Measurements from ENCODE around the gene TRMT10C.
"Not testable (repeated sequence)": the region's sequence is repeated elsewhere in the genome, so short reads cannot be mapped to it uniquely, and the experiment has no call there.

TRMT10C gene

DNA sequence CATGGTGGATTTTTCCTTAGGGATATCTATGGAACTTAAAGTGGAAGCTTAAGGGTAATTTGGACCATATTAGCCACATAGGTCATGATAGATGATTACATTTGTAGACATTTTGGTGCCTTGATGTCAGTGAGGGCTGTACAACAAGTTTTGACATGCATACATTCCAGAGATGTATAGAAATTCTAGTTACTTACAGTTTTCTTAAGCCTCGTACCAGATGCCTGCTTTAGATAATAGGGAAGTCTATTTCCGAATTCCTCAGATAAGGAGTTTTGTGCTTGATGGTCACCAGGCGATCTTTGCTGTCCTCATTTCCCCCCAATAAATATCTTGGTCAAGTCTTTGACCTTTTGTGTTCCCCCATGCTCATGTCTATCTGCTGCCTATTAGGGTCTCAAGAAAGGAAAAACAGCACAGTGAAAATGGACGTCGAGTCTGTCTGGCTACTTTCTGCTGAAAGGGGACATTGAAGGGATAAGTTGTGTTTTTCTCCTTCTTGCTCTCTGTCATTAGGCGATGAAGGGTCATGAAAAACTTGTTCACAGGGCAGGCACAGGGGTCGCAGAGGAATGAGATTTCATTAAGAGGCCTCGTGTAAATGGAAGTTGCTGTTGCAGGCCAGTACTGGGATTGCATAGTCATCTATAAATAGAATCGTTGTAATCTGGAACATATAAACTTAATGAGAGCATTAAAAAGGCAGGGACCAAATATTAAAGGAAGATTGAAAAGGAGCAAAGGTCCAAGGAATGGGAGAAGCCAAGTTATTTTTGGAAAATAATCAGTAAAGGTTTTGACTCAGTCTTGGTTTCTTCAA lies 28.7 kb upstream of the TRMT10C start:
- TF ChIP-seq, protein P1, sequence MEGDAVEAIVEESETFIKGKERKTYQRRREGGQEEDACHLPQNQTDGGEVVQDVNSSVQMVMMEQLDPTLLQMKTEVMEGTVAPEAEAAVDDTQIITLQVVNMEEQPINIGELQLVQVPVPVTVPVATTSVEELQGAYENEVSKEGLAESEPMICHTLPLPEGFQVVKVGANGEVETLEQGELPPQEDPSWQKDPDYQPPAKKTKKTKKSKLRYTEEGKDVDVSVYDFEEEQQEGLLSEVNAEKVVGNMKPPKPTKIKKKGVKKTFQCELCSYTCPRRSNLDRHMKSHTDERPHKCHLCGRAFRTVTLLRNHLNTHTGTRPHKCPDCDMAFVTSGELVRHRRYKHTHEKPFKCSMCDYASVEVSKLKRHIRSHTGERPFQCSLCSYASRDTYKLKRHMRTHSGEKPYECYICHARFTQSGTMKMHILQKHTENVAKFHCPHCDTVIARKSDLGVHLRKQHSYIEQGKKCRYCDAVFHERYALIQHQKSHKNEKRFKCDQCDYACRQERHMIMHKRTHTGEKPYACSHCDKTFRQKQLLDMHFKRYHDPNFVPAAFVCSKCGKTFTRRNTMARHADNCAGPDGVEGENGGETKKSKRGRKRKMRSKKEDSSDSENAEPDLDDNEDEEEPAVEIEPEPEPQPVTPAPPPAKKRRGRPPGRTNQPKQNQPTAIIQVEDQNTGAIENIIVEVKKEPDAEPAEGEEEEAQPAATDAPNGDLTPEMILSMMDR (IDR thresholded peaks at IDR 0.05; ENCODE audit: extremely low read depth, missing control alignments): no peak
- DNase-seq (ENCODE audit: low spot score): no peak

DNA sequence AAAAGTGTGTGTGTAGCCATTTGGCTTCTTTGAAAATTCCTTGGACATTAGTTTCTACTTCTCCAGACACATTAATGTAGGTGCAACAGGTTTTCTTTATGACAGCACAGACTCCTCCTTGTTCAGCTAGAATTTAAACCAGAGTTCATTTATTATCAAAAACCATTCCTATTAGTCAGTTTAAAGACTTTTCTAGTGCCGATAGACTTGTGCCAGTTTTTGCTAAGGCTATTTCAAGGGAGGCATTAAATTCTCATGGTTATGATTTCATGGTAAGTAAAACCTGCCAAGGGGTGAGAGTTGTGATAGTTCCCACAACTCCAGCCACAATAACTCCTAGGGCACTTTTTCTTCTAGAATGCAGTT lies 28.1 kb upstream of the TRMT10C start:
- DNase-seq (ENCODE audit: low spot score): no peak
- TF ChIP-seq, protein P1 (IDR thresholded peaks at IDR 0.05; ENCODE audit: extremely low read depth, missing control alignments): no peak

DNA sequence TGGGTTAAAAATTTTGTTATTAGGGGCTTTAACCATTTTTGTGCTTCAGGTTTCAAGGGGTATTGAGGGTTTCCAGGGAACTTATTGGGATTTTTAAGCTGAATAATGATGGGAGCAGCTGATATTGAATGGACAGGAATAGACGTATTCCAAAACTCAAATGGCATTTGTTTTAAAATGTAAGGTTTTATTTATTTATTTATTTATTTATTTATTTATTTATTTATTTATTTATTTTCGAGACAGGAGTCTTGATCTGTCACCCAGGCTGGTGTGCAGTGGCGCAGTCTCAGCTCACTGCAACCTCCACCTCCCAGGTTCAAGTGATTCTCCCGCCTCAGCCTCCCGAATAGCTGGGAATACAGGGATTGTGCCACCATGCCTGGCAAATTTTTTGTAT lies 26.4 kb upstream of the TRMT10C start:
- TF ChIP-seq, protein P1 (IDR thresholded peaks at IDR 0.05; ENCODE audit: extremely low read depth, missing control alignments): no peak
- DNase-seq (ENCODE audit: low spot score): no peak

DNA sequence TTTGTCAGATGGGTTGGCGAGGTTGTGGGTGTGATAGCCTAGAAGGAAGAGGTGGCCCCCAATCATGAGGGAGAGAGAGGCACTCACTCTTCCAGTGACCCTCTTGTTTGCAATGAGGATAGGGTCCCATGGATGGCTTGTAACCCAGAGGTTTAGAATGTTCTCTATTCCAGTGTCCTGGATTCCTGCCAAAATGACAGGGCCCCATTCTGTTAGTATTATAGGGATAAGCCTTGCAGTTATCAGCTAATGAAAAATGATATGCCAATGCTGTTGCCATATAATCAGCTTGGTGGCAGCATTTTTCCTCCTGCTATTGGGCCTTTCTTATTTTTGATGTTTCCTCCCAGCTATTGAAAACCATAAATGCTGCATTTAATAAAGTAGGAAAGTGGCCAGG lies 25.4 kb upstream of the TRMT10C start:
- no peak for DNase-seq (ENCODE audit: low spot score)
- TF ChIP-seq, protein P1 (IDR thresholded peaks at IDR 0.05; ENCODE audit: extremely low read depth, missing control alignments): no peak

DNA sequence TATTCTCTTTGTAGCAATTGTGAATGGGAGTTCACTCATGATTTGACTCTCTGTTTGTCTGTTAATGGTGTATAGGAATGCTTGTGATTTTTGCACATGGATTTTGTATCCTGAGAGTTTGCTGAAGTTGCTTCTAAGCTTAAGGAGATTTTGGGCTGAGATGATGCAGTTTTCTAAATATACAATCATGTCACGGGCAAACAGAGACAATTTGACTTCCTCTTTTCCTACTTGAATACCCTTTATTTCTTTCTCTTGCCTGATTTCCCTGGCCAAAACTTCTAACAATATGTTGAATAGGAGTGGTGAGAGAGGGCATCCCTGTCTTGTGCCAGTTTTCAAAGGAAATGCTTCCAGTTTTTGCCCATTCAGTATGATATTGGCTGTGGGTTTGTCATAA lies 24.7 kb upstream of the TRMT10C start:
- DNase-seq (ENCODE audit: low spot score): not testable (repeated sequence)

DNA sequence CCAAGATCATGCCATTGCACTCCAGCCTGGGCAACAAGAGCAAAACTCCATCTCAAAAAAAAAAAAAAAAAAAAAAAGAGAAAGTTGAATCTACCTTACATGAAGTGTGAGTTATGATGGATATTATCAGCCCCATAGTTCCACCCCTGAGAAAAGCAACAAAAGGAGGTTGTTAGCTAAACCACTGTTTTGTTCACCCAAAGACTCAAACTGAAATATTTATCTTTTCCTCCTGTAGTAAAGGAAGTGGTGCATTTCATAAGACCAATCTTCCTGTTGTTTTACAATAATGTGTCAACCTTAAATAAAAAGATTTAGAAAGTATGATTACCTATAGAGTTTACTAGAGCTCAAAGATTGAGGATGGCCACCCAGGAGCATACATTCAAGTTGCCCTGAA lies 18.7 kb upstream of the TRMT10C start:
- TF ChIP-seq, protein P1 (IDR thresholded peaks at IDR 0.05; ENCODE audit: extremely low read depth, missing control alignments): no peak
- DNase-seq (ENCODE audit: low spot score): no peak

DNA sequence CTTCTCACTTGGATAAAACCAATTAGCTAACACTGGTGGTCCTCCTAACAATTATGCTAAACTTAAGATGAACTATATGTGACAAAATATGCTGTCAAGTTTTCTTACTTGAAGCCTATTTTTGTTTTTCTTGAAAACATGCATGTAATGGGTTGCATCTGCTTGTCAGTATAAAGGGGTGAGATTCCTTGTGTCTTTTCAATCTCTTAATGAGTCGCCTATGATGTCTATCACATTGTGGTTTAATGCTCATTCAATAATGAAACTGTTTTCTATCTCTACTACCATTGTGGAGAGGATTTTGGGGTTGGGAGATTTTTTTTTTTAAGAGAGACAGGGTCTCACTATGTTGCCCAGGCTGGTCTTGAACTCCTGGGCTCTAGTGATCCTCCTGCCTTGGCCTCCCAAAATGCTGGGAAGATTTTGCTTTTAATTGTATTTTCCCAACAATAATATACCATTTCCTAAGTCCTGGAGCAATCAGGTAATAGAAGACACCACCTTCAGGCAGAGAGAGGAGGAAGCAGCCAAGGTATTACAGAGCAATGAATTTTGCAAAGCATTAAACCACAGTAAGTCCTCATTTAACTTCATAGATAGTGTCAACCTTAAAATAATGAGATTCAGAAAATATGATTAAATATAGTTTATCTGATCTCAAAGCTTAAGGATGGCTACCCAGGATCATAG lies 17.4 kb upstream of the TRMT10C start:
- TF ChIP-seq, protein P1 (IDR thresholded peaks at IDR 0.05; ENCODE audit: extremely low read depth, missing control alignments): no peak
- no peak for DNase-seq (ENCODE audit: low spot score)

Measured in GM20000 (cell line).